HG03521 (cell line): Measurements from ENCODE around the gene LMOD3.

Source experiments
- ATAC-seq: cut with Tn5 transposase; IDR thresholded peaks from one replicate; pipeline ENCODE4 v1.9.1; 2021; ENCODE audit warnings: mild to moderate bottlenecking, moderate library complexity; ENCODE audit not compliant: unreplicated experiment

Gene LMOD3

DNA sequence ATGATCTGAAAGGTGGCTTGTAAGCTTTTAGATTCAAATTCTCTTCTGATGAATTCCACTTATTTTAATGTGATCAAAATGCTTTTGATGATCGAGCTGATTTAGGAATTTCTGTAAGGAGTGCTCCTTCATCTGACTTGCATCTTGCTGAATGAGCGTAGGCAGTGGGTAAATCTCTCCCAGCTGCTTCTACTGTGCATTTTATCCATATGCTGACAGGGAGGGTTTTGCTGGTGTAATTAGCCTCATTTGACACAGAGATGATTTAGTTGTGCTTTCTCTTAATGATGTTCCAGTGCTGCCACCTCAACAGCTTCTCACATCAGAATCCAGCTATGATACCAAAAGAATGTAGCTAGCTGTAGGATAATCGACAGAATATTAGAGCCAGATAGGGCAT lies 3.8 kb upstream of the LMOD3 start:
- no peak for ATAC-seq

DNA sequence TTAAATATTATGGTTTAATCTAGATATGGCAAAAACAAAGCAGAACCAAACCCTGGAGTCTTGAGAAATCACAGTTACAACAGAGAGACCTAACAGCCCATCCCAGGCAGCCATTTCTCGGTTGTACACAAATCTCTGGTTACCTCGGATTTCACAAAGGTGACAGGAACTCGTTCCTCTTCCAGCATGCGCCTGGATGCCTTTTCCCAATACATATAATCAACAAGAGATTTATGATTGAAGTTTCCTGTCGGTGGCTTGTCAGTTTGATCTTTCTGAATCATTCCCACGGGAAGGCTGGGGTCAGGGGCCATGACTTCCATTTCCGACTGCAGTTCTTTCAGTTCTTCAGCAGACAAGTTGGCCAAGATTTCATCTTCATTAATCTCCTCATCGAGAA lies 445 bp downstream of the LMOD3 start:
- no peak for ATAC-seq

DNA sequence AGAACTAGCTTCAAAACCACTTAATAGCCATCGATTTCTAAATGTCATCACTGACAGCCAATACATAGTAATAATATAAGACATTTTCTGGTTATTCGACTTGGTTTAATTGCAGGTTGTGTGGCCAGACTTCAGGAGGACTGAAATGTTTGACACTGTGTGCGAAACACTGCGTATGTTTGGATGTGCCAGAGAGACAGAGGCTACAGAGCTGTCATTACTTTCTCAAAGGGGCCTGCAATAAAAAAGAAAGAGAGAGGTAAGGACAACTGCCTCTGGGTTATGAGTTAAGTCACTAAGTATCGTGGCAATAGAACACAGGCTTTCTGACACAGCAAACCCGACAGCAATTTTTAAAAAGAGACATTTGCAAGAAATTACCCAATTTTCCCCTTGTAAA lies 882 bp downstream of the LMOD3 start:
- ATAC-seq, result no peak

DNA sequence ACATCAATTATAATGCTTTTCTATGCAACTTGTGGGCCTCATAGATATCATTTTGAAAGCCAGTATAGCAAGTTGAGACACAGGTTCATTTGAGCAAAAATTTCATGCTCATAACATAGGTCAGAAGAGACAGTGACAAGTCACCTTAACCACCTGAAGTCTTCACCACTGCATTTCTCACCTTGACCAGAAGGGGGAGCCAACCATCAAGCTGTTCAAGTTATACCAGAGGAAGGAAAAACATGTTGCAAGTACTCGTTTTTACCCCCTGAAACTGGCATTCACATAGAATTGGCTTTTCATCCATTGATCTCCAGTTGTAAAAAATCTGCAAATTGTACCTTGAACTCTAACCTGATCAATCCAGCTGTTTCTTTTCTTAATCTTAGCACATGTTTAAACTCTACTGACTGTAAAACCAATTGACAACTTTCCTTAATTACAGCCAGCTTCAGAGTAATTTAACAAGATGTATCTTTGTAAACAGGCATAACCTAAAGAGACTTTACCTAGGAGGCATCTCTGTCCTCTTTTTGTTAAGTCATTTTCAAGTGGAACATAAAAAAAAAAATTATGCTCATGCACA lies 1.4 kb downstream of the LMOD3 start:
- ATAC-seq, result peak; percentile 73

DNA sequence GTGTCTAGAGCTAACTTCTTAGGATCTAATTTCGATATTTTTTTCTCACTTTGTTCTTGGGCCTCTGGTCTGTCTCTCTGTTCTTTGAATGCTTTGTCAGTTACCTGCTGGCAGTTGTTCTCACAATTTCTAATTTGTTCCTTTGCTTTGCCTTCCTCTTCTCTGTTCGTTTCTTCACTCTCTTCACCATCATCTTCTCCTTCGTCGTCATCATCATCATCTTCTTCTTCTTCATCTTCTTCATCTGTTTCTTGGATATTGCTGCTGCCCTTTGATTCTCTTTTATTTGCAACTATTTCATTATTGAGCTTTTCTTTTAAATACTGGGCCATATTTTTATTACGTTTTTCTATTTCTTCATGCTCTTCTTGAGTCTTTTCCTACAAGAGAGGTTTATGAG lies 2.7 kb downstream of the LMOD3 start:
- no peak for ATAC-seq

DNA sequence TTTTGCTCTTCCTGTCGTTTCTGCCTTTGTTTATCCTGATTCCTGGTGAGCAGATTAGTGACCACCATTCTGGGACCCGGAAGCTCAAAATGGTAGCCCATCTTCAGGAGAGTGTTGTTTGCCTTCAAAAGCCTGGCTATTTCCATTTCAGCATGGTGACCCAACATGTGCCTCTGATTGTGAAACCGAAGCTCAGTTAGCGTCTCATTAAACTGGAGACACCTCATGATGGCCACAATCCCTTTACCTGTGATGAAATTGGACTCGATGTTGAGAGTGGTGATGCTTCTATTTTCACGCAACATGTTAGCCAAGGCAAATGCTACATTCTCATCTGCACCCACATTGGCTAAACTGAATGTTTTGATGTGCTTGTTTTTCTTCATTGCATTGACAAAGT lies 3.3 kb downstream of the LMOD3 start:
- ATAC-seq, result no peak

DNA sequence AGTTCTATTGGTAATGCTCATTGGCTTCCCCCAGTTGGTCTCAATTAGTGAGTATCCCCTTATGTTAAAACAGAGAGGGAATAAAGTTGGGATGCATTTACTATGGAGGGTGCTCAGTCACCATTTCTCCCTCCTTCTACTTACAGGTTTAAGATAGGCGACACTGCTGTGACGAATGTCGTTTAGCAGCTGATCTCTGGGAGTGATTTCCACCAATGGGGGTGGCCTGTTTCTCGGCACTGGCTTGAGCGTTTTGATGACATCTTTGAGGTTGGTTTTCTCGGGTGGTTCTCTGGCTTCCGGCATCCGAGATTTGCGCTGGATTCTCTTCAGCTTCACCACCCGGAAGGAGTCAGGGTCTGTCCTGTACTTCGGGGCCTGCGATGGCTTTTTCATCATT lies 3.8 kb downstream of the LMOD3 start:
- ATAC-seq, result no peak

DNA sequence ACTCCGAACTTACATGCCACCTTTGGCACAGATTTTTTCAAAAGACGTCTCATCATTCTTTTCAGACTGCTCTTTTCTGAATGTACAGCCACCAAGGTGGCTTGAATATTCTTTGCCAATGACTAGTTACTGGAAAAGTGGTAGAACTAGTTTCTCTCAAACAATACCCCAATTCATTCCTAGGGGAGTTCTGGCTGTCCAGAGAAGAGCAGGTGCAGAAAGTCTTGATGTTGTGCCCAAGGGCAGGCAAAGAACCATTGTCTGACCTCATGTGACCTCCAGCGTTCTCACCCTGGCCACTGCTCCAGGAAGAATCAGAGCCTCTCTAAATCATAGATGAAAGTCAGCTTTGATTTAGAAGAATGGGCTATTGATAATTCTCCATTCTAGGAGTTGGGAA lies 5.5 kb downstream of the LMOD3 start:
- ATAC-seq, result no peak

DNA sequence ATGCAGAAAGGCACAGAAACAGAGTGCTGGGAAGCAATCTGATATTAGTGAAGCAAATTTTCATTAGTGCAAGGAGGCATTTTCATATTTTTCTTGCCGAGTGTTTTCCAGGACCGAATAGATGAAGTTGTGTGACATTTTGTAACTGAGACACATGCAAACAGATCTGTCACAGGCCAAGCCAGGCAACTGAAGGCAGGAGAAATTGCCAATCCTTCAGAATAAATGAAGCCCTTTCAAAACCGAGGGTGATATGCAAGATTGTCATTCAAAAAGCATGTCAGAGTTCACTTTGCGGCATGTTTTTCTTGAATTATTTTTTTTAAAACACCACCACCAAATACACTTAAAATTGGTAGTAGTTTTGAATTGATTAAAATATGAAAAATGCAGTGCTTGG lies 6.2 kb downstream of the LMOD3 start:
- no peak for ATAC-seq

DNA sequence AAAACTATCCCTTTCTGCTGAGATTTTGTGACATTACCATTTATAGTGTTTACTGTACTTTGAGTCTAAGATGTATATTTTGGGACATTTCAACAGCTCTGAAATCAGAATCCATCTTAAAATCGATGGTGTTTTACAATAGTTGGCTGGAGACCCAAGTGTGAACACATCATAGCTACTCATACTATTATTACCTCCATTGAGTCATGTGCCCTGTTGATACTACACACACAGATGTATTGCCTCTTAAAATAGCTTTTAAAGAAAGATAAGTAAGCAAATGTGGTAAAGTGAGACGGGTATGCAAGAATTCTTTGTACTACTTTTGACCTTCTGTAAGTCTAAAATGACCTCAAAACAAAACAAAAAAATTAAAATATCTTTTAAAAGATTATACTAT lies 6.7 kb downstream of the LMOD3 start:
- no peak for ATAC-seq

DNA sequence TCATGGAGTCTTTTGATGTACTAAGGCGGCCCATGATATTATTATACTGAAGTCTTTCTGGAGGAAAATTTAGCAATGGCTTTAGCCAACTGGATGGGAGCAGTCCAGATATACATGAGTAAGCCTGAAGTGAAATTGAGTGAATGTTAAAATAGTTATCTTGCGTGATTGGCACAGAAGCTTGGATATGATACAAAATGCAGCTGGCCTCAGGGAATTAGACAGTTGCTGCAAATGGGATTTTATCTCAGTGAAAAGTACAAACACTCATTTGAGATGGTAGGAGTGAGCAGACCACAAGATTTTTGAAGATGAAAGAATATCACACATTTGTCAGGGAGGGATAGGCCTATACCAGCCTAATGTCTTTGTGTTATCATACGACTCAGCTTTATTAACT lies 8.9 kb downstream of the LMOD3 start:
- ATAC-seq, result no peak

DNA sequence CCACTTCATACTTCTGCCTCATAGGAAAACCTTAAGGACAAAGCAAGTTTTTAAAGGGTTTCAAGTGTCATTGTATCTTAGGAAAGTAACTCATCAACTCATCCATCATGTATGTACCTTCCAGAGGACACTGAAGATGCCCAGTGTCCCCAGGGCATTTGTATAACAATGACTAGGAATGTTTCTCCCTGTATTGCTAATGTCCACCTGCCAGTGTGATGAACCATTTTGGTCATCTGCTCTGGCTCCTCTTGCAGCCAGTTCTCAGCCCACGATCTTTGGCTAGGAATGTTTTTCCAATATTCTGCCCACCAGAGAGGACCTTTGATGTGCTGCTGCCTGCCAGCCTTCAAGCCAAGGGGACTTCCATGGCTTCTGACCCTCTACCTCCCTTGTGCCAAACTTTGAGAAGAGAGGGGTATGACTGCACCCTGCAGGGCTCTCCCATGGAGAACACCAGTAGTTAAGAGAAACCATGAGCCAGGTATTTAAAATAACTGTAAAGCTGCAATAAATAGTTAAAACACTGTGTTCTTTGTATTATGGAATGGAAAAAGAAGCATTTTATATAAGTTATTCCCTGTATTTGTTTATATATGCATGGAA lies 11.4 kb downstream of the LMOD3 start:
- ATAC-seq, result no peak

DNA sequence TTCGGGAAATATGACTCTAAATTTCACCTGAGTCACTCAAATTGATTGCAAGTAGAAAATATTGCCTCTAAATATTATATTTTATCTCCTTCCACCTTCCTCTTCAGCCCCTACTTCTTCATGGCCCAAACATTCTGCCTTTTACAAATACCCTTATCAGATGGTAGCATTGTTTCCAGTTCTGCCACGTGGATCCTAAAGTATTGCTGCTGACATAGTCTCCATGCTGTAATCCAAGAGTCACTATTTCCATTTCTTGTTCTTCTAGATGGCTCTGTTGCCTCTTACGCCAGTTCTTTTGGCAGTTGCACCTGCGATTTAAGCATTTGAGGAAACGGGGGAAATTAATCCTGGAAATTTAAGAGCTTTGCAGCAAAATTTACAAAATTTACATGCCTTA lies 13.6 kb downstream of the LMOD3 start:
- ATAC-seq, result no peak

DNA sequence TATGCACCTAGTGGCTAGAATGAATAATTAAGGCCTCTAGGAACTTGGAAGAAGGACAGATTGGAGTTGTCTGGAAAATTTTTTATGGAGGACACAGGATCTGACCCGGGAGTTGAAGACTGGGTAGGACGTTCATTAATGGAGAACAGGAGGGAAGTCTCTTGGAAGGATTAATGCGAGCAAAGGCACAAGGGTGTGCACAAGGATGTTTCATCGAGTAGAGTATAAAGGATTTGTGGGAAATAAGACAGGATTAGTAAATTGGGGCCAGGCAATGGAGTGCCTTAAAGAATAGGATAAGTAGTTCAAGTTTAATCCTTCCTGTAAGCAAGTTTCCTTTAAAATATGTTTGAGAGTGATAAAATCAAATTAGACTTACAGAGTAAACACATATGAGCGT lies 14.6 kb downstream of the LMOD3 start:
- no peak for ATAC-seq

DNA sequence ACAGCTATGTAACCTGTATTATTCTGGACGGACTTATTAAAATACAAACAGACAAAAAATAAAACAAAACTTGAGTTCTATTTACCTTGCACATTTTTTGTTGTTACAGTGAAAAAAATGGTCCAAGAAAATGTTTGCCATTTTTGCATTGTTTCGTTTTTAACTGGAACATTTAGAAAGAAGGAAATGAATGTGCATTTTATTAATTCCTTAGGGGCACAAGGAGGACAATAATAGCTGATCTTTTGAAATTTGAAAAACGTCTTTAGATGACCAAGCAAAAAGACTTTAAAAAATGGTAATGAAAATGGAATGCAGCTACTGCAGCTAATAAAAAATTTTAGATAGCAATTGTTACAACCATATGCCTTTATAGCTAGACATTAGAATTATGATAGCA lies 17.1 kb downstream of the LMOD3 start:
- no peak for ATAC-seq

DNA sequence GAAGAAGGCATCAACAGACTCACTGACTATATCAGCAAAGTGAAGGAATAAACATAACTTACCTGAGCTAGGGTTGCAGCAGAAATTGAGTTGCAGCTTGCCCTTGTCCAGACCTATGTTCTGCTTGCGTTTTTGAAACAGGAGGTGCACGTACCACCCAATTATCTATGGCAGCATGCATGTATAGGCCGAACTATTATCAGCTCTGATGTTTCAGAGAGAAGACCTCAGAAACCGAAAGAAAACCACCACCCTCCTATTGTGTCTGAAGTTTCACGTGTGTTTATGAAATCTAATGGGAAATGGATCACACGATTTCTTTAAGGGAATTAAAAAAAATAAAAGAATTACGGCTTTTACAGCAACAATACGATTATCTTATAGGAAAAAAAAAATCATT lies 17.8 kb downstream of the LMOD3 start:
- ATAC-seq, result no peak

DNA sequence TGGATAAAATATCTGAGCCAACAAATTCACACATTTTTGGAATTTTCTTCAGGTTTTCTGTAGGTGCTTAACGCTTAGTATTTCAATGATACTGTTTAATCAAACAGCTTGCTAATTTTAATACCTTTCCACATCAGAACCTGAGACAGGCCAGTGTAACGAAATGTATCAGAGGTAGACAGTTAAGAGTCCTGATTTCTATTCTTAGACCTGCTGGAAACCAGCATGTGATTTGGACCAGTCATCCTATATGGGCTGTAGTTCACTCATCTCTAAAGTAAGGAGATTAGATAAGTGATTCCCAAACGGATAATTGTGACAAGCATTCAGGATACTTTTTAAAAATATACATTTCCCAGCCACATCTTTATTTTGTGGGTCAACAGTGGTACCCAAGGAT lies 19.3 kb downstream of the LMOD3 start:
- no peak for ATAC-seq

DNA sequence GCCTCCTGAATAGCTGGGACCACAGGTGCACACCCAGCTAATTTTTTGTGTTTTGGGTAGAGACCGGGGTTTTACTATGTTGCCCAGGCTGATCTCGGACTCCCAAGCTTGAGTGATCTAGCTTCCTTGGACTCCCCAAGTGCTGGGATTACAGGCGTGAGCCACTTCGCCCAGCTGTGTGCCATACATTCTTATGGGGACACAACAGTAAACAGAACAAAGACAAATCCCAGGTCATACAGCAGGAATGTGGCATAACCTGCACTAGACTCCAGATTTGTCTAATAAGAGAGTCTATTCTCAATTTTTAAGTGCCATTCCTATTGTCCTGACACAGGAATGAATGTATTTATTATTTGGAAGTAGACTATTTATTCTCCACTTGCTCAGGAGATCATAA lies 20.0 kb downstream of the LMOD3 start:
- no peak for ATAC-seq

DNA sequence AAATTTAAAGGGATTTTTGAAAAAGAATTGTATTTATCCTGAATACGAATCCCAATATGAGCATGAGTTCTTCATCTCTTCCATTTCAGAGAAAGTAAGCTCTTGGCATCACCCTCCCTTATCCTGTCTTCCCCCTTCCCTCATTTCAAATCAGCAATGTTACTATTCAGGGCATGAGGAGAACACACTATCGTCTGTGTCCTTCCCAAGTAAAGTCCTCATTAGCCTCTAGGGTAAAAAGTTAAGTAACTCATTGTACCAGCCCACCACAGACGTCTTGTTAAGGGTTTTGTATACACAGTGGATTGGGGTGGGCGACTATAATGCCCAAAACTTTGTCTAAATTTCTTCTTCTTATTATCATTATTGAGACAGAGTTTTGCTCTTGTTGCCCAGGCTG lies 22.8 kb downstream of the LMOD3 start:
- no peak for ATAC-seq

DNA sequence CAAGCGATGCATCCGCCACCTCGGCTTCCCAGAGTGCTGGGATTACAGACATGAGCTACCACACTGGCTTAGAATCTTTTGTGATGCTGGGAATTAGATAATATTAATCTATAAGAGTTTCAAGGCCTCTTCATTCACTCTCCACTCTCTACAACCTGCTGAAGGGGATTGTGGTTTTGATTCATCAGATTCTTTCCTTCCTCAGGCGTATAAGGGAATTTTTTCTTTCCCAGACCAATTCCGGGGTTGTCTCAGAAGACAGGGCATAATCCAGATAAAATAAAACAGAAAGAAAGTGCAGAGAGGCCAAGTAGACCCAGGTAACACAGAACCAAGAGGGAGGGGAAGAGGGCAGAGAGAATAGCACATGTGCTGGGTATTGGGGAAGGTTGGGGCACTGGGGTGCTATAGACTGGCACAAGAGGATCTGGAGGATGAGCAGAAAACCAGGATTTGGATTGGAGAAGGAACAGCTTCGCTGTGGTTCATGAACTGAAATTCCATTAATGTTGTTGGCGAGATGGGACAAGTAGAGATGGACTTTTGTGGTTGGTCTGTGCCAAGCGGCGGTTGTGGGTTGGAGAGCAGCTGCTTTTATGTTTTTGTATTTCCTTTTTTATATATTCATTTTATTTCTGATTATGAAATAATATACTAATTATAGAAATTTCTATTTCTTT lies 24.8 kb downstream of the LMOD3 start:
- no peak for ATAC-seq

DNA sequence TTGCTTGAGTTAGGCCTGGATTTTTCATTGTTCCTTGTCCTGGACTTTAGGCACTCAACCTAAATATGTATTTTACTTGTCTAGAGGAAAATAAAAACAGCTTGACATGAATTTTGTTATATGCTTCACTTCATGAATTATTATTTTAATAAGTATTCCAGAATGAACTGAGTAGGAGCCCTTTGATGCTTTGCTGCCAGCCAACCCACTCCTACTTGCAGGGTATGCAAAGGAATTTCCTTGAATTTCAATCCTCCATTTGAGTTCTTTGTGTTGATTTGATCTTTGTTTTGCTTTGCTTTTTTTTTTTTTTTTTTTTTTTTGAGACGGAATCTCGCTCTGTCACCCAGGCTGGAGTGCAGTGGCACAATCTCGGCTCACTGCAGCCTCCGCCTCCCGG lies 26.1 kb downstream of the LMOD3 start:
- no peak for ATAC-seq

DNA sequence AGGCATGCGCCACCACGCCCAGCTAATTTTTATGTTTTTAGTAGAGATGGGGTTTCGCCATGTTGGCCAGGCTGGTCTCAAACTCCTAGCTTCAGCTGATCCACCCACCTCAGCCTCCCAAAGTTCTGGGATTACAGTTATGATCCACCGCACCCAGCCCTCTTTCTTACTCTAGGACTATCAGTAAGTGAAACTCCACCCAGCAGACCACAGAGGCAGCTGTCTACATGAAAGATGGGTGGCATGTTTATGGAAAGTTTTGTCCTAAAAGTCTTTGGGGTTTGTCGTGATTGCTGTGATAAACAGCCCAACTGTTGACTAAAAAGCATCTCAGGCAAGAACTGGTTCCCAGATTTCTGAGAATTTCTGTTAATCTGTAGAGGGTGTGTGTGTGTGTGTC lies 26.8 kb downstream of the LMOD3 start:
- ATAC-seq, result no peak
